ENCODE data around the gene RHOA.

RHOA gene

GRCh38 chr3:49415931-49416601 lies 4.3 kb upstream of the RHOA start:
- DNase-seq (ENCODE audit: extremely low spot score): peak; percentile 53
- CTCF ChIA-PET: interaction anchor here (0.9 to 2.1 kb wide), 6 partner anchors 10 to 245 kb away, joined by 3 to 17 read pairs (median 4); partner anchors contain the start of genes DAG1, KLHDC8B and NICN1
- POLR2A ChIA-PET: interaction anchor here (0.8 to 0.9 kb wide), 2 partner anchors 12 to 704 kb away, joined by 3 read pairs; no protein-coding TSS in a partner anchor
- no peak for TF ChIP-seq CTCF (IDR thresholded peaks at IDR 0.05; ENCODE audit: control extremely low read depth, extremely low read depth, low read depth, missing control alignments)

GRCh38 chr3:49414753-49415152 lies 3.0 kb upstream of the RHOA start:
- DNase-seq (ENCODE audit: extremely low spot score): no peak
- TF ChIP-seq CTCF (IDR thresholded peaks at IDR 0.05; ENCODE audit: control extremely low read depth, extremely low read depth, low read depth, missing control alignments): no peak
- POLR2A ChIA-PET: no interaction called here
- CTCF ChIA-PET: interaction anchor here (3.8 kb wide), 1 partner anchor 75 kb away, joined by 15 read pairs; the partner anchor contains the start of gene USP4

- CTCF ChIA-PET: interaction anchor here (0.9 to 3.8 kb wide), 4 partner anchors 9 to 74 kb away, joined by 3 to 15 read pairs (median 7); partner anchors contain the start of genes AMT and USP4
- no peak for DNase-seq (ENCODE audit: extremely low spot score)
These were observed 1.6 kb upstream of the RHOA start for GRCh38 chr3:49413338-49413734.

GRCh38 chr3:49412632-49413337 lies 1.0 kb upstream of the RHOA start:
- POLR2A ChIA-PET: interaction anchor here (0.6 to 2.8 kb wide), 4 partner anchors 9 to 870 kb away, joined by 3 to 26 read pairs (median 17); partner anchors contain the start of genes AMT and USP4
- CTCF ChIA-PET: interaction anchor here (0.9 to 3.8 kb wide), 5 partner anchors 9 to 73 kb away, joined by 3 to 15 read pairs (median 3); partner anchors contain the start of genes AMT and USP4

More at GRCh38 chr3:49413338-49413734, 1.6 kb upstream of the RHOA start:
- TF ChIP-seq CTCF (IDR thresholded peaks at IDR 0.05; ENCODE audit: control extremely low read depth, extremely low read depth, low read depth, missing control alignments): no peak
- POLR2A ChIA-PET: interaction anchor here (0.6 to 2.8 kb wide), 3 partner anchors 9 to 871 kb away, joined by 3 to 26 read pairs (median 12); partner anchors contain the start of genes AMT and USP4

GRCh38 chr3:49411535-49411967 lies 225 bp downstream of the RHOA start:
- DNase-seq (ENCODE audit: extremely low spot score): peak; percentile 43
- ChIA-PET CTCF (interaction anchor here (1.1 to 3.8 kb wide), 4 partner anchors 10 to 390 kb away, joined by 3 to 15 read pairs (median 7); partner anchors contain the start of genes AMT and USP4), POLR2A (interaction anchor here (0.5 to 2.8 kb wide), 16 partner anchors 10 to 801 kb away, joined by 3 to 26 read pairs (median 4); partner anchors contain the start of genes AMT, NICN1, QRICH1 and USP4)
- TF ChIP-seq CTCF (IDR thresholded peaks at IDR 0.05; ENCODE audit: control extremely low read depth, extremely low read depth, low read depth, missing control alignments): no peak

More at GRCh38 chr3:49412632-49413337, 1.0 kb upstream of the RHOA start:
- DNase-seq (ENCODE audit: extremely low spot score): no peak
- TF ChIP-seq CTCF (IDR thresholded peaks at IDR 0.05; ENCODE audit: control extremely low read depth, extremely low read depth, low read depth, missing control alignments): no peak
